GM21447 (cell line): ENCODE measurements around the gene BRINP2.

Source experiments
- ATAC-seq: cut with Tn5 transposase; IDR thresholded peaks from one replicate; pipeline ENCODE4 v1.9.1; 2021; ENCODE audit not compliant: unreplicated experiment

BRINP2 gene

GRCh38 chr1:177216587-177217202, 45.9 kb downstream of the BRINP2 start:
- ATAC-seq, result no peak

GRCh38 chr1:177219554-177220458, 49.0 kb downstream of the BRINP2 start:
- no peak for ATAC-seq

GRCh38 chr1:177223359-177223758, 52.6 kb downstream of the BRINP2 start:
- ATAC-seq, result no peak

GRCh38 chr1:177227978-177228692, 57.4 kb downstream of the BRINP2 start:
- ATAC-seq, result no peak

DNA sequence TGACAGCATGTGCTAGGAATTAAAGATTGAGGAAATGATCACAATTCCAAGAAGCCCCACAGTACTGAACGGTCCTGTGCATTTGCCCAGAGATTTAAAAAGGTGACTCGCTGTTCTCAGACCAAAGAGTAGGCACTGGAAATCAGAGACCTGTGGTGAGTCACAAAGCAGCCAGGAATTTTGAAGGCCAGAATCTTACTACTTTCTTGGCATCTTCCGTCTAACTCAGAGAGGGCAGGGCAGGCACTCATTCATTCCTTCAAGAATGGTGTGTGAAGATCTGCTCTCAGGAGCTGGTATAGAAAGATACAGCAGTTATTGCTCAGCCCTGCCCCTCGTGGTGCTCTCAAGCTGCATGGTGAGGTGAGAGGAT, 57.9 kb downstream of the BRINP2 start:
- no peak for ATAC-seq

DNA sequence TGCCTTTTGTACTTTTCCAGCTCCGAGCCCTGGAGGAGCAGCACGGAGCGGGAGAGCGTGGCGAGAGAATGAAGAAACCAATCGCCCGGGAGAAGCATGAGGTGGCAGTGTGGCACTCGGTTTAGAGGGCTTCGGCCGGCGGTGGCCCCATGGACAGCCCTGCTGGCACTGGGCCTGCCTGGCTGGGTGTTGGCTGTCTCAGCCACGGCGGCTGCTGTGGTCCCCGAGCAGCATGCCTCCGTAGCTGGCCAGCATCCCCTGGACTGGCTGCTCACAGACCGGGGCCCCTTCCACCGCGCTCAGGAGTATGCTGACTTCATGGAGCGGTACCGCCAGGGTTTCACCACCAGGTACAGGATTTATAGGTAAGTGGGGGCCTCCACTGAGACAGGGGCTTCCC, 59.0 kb downstream of the BRINP2 start:
- ATAC-seq, result no peak

DNA sequence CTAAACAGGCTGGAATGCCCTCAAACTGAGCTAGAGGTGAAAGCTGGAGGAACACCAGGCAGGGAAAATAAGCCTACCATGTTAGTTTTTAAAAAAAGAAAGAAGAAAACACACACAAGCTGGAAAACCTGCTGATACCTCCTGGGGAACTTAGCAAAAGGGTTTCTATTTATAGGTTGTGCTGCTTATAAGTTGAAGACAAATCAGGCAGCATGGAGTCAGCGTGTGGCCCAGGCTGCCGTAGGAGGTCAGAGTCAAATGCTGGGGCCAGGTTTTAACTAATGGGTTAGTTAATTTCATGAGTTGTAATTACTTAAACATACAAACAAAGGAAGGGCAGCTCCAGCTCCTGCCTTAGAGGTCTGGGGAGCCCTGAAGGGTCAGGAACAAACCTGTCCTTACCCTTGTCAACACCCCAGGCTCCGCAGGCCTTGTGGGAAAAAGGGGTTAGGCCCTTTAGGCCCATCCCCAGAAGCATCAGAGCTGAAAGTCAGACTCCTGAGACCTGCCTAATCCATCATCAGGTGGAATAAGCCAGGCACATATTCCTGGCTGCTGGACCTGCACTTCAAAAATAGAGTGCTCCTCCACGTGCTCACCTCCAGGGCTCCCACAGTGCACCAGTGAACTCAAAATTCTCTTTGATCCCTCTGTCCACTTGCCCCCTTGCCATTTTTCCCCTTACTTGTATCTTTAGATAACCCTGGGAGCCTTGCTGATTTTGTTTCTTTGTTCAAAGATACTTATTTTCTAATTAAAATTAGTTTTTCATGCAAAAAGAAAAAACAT, 59.7 kb downstream of the BRINP2 start:
- no peak for ATAC-seq

- no peak for ATAC-seq
Observed at GRCh38 chr1:177235350-177235749, 64.6 kb downstream of the BRINP2 start.

DNA sequence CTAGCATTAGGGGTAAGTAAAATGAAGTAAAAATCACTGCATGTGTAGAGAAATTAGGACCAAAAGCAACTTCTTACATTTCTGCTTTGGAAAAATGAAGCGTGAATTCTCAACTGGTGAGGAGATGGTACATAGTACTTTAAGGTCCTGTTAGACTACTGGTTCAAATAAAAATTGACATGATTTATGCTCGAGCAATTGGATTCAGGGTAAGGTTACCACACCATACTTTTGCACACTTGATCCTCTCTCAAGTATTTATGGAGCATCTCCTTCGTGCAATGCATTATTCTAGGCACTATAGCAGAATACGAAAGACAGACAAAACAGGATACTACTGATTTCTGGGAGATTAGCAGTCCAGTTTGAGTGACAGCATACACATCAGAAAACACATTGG, 66.2 kb downstream of the BRINP2 start:
- ATAC-seq, result no peak

GRCh38 chr1:177238967-177239366, 68.2 kb downstream of the BRINP2 start:
- no peak for ATAC-seq

GRCh38 chr1:177239792-177240191, 69.0 kb downstream of the BRINP2 start:
- no peak for ATAC-seq

GRCh38 chr1:177243773-177244172, 73.0 kb downstream of the BRINP2 start:
- ATAC-seq, result no peak

- no peak for ATAC-seq
Observed at GRCh38 chr1:177246710-177247580, 76.2 kb downstream of the BRINP2 start.

DNA sequence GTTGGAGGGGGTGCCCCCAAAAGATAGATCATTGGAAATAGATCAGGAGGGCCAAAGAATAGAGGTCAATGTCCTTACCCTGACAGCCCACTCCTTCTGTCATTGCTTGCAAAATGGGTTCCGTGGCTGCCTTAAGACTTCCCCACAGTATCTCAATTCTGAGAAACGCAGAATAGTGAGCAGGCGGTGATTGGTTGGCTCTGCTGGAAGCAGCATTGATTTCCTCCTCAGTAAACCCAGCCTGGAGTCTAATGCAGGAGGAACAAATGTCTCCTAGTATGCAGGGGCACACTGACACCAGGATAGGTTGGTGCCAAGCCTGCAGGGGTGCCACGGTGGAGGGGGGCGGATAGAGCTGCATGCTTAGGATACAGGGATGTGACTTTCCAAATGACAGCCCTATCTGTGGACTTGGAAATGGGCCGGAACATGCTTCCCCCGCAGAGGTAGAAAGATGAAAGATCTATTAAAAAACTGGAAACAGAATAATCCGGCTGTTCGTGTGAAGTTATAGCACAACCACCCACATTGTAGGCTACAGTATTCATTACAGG, 76.9 kb downstream of the BRINP2 start:
- no peak for ATAC-seq

DNA sequence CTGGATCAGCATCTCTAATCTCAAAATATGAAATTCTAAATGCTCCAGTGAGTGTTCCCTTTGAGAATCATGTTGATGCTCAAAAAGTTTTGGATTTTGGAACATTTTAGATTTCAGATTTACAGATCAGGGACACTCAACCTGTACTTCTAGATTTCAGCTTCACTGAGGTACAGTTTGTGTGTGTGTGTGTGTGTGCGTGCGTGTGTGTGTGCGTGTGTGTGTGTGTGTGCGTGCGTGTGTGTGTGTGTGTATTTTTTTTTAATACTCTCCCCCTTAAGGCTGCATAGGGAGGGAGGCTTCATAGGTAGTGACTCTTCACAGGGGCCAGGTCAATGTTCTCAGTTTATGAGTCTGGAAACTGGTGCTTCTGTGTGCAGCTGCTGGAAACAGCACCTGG, 77.5 kb downstream of the BRINP2 start:
- no peak for ATAC-seq

GRCh38 chr1:177249231-177249630, 78.5 kb downstream of the BRINP2 start:
- ATAC-seq, result no peak

GRCh38 chr1:177252877-177253276, 82.1 kb downstream of the BRINP2 start:
- no peak for ATAC-seq

DNA sequence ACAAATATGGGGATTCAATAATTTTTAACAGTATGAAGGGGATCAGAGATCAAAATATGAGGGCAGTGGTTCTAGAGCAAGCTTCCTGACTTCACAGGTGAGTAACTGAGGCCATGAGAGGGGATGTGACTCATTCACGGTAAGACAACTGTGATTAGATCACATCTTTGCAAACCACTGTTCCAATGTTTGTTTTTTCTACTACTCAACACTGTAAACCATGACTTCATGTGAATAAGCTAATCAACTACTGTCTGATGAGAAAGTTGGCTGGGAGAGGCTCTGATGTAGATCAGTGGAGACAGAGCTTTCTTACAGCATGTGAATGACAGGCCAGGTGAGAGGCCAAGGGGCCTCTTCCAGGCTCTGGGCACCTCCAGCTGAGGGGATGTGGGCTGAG, 84.7 kb downstream of the BRINP2 start:
- no peak for ATAC-seq

DNA sequence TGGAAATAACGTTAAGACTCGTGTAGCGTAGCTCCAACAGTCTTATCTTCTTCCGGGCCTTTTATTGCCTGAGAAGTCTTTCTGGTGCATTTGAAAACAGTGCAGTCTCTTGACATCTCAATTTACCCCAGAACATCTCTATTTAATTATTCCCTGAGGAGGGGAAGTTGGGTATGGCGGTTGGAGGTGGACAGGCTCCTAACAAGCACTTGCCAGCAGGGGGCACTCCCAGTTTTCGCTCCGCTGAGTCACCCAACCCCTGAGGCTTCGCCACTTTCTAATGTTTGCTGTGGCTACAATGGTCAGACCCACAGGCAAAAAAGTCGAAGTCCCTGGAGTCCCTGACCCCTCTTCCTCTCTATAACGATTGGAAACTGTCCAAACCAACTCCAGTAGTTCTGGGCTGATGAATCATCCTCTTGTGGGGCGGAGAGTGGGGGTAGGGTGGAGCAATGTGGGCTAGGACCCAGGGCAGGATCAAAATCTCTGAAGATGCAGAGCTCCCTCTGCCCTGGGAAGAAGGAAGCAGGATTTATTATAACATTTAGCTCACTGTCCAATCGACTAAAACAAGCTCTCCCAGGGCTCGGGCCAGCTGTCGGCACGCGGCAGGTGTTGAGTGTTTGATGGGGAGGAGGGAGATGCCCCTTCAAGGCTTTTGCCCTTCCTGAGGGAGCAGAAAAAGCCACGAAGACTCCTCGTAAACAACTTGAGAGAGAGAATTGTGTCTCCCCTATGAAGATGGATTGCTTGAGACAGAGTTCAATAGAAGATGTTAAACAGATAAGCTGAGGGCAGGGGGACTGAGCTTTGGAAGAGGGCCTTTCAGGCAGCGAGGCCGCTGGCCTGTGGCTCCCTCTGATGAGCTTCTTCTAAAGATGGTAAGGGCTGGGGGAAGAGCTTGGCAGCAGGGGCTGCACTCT, 85.7 kb downstream of the BRINP2 start:
- ATAC-seq, result no peak
